ENCODE data around the gene MBD1.

Gene MBD1, protein sequence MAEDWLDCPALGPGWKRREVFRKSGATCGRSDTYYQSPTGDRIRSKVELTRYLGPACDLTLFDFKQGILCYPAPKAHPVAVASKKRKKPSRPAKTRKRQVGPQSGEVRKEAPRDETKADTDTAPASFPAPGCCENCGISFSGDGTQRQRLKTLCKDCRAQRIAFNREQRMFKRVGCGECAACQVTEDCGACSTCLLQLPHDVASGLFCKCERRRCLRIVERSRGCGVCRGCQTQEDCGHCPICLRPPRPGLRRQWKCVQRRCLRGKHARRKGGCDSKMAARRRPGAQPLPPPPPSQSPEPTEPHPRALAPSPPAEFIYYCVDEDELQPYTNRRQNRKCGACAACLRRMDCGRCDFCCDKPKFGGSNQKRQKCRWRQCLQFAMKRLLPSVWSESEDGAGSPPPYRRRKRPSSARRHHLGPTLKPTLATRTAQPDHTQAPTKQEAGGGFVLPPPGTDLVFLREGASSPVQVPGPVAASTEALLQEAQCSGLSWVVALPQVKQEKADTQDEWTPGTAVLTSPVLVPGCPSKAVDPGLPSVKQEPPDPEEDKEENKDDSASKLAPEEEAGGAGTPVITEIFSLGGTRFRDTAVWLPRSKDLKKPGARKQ

DNA sequence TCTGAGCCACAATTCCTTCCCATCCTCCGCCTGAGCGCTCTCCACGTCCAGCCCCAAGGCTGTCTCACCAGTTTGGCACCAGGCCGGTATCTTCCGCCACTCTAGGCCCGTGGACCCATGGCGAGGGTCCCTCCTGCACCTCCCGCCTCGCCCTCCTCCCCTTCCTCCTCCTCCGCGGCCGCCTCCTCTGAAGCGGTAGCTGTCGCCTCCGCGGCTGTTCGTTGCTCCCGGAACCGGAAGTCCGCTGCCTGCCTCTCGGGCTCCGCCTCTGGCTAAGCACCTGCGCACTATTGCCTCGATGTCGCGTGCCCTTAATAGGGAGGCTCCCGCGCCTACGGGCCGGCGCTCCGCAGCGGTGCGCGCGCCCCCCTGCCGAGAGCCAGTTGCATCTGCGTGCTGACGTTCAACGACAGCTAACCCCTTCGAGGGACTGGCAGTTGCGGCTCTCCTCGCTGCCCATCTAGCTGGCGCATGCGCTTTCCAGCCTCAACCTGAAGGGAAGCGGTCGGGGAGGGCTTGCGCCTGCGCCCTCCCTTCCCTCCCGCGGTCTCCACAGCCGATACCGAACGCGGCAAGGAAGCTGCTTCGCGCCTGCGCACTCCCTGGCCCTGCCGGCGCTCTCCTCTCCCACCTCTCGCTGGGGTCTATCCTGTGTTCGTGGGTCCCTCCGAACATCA is at the start of gene MBD1:
TSS of gene MBD1 (minus strand) at position 229 of the 677 bp plus-strand sequence. CDS start 1,531 bp downstream, outside the sequence.
- Histone ChIP-seq H3K27ac (ENCODE audit: low read depth, low read length) (peak within 1 kb of the TSS; percentile 81), H3K9ac (ENCODE audit: low read length) (peak within 1 kb of the TSS; percentile 99), H3K9me3 (ENCODE audit: low read length) (no peaks in the 10 kb centered on the region), H3K36me3 (ENCODE audit: insufficient read depth, low read length) (peaks cover 41% of the 10 kb centered on the region), H3K27me3 (ENCODE audit: control insufficient read depth in 1 of 2, insufficient read depth in 2 of 2, low read length in 2 of 2) (no peaks in the 10 kb centered on the region), H3K4me3 (ENCODE audit: low read depth in 1 of 2, low read length in 2 of 2) (peak within 1 kb of the TSS; percentile 86 to 99), H3K4me1 (ENCODE audit: insufficient read depth, low read length) (peaks cover 27% of the 10 kb centered on the region)

DNA sequence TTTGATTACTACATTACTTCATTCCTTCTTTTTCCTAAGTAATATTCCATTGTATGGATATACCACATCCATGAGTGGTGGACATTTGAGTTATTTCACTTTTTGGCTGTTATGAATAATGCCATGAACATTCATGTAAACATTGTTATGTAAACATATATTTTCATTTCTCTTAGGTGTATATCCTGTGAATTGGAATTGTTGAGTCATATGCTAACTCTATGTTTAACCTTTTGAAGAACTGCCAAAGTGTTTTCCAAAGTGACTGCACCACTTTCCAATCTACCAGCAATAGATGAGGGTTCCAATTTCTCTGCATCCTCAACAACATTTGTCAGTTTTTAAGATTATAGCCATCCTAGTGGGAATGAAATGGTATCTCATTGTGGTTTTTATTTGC is 48.9 kb upstream of the MBD1 start:
- no peak overlapping the region for H3K27ac ChIP-seq (ENCODE audit: low read depth, low read length)
- no peaks in the 10 kb centered on the region for H3K27me3 ChIP-seq (ENCODE audit: control insufficient read depth in 1 of 2, insufficient read depth in 2 of 2, low read length in 2 of 2)
- no peaks in the 10 kb centered on the region for H3K36me3 ChIP-seq (ENCODE audit: insufficient read depth, low read length)
- no peaks in the 10 kb centered on the region for H3K9me3 ChIP-seq (ENCODE audit: low read length)
- no peak overlapping the region for H3K4me3 ChIP-seq (ENCODE audit: low read depth in 1 of 2, low read length in 2 of 2)
- no peak overlapping the region for H3K9ac ChIP-seq (ENCODE audit: low read length)
- no peaks in the 10 kb centered on the region for H3K4me1 ChIP-seq (ENCODE audit: insufficient read depth, low read length)

DNA sequence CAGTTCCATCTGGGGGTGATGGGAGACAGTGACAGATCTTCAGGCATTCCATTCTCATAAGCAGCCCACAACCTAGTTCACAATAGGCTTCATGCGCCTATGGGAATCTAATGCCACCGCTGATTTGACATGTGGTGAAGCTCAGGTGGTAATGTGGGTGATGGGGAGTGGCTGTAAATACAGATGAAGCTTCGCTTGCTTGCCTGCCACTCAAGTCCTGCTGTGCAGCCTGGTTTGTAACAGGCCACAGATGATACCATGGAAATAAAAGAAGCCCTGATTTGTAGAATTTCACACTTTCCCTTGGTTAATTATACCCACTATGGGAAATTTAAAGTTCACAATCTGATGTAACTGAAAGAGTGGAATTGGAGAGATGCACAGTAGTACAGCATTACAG is 46.7 kb upstream of the MBD1 start:
- no peaks in the 10 kb centered on the region for H3K9me3 ChIP-seq (ENCODE audit: low read length)
- no peaks in the 10 kb centered on the region for H3K27me3 ChIP-seq (ENCODE audit: control insufficient read depth in 1 of 2, insufficient read depth in 2 of 2, low read length in 2 of 2)
- H3K9ac ChIP-seq (ENCODE audit: low read length) = no peak overlapping the region
- H3K4me1 ChIP-seq (ENCODE audit: insufficient read depth, low read length) = no peaks in the 10 kb centered on the region
- H3K27ac ChIP-seq (ENCODE audit: low read depth, low read length) = no peak overlapping the region
- H3K4me3 ChIP-seq (ENCODE audit: low read depth in 1 of 2, low read length in 2 of 2) = no peak overlapping the region
- H3K36me3 ChIP-seq (ENCODE audit: insufficient read depth, low read length) = no peaks in the 10 kb centered on the region

DNA sequence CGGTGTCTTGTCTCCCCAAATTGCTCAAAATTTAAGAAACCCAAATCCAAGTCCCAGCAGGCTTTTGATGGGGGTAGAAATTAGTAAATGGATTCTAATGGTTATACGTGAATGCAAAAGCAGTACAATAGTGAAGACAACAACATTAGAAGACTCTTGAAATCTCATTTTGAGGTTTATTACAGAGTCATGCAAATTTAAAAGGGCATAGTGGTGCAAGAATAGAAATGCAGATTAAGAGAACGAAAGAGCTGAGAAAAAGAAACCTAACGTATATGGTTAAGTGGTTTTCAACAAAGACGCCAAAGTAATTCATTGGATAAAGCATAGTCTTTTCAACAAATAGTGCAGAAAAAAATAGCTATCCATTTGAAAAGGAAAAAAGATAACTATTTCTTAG is 39.4 kb upstream of the MBD1 start:
- Histone ChIP-seq H3K27me3 (ENCODE audit: control insufficient read depth in 1 of 2, insufficient read depth in 2 of 2, low read length in 2 of 2) (peaks cover 0 to 2% of the 10 kb centered on the region in 2 donors), H3K4me3 (ENCODE audit: low read depth in 1 of 2, low read length in 2 of 2) (no peak overlapping the region), H3K9me3 (ENCODE audit: low read length) (no peaks in the 10 kb centered on the region), H3K36me3 (ENCODE audit: insufficient read depth, low read length) (no peaks in the 10 kb centered on the region), H3K27ac (ENCODE audit: low read depth, low read length) (no peak overlapping the region), H3K9ac (ENCODE audit: low read length) (no peak overlapping the region), H3K4me1 (ENCODE audit: insufficient read depth, low read length) (no peaks in the 10 kb centered on the region)

DNA sequence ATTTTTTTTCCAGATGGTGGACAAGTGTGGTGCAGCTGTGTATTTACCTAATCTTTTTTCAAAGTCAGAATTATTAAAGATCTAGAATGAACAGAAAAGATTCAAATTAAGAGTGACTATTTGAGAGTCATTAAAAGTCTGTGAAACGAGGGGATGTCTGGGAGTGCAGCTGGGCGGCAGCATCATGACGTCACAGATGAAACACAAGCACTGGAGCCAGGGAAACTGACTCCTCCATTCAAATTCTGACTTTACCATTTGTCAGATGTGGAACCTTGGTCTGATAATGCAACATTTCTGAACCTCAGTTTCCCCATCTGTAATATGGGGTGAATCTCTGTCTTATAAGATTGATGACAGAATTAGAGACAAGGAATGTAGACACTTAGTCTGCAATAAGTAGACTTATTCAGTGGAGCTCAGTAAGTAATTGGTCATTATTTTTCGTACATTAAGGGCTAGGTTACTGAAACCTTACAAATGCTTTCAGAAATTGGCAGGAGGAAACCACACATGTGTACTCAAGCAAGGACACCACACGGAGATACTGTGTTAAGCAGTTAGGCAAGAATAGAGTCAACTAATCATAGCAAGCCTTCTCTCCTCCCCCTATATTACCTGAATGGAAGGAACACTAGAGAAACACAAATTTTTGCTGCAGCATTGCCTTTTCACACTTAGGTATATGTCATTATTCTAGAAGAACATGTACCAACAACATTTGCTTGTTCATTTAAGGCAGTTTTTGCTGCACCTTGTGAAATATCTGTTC is 34.0 kb upstream of the MBD1 start:
- H3K27me3 ChIP-seq (ENCODE audit: control insufficient read depth in 1 of 2, insufficient read depth in 2 of 2, low read length in 2 of 2) = peaks cover 0 to 6% of the 10 kb centered on the region in 2 donors
- H3K36me3 ChIP-seq (ENCODE audit: insufficient read depth, low read length) = no peaks in the 10 kb centered on the region
- no peaks in the 10 kb centered on the region for H3K9me3 ChIP-seq (ENCODE audit: low read length)
- H3K9ac ChIP-seq (ENCODE audit: low read length) = no peak overlapping the region
- no peaks in the 10 kb centered on the region for H3K4me1 ChIP-seq (ENCODE audit: insufficient read depth, low read length)
- H3K4me3 ChIP-seq (ENCODE audit: low read depth in 1 of 2, low read length in 2 of 2) = no peak overlapping the region
- H3K27ac ChIP-seq (ENCODE audit: low read depth, low read length) = no peak overlapping the region

DNA sequence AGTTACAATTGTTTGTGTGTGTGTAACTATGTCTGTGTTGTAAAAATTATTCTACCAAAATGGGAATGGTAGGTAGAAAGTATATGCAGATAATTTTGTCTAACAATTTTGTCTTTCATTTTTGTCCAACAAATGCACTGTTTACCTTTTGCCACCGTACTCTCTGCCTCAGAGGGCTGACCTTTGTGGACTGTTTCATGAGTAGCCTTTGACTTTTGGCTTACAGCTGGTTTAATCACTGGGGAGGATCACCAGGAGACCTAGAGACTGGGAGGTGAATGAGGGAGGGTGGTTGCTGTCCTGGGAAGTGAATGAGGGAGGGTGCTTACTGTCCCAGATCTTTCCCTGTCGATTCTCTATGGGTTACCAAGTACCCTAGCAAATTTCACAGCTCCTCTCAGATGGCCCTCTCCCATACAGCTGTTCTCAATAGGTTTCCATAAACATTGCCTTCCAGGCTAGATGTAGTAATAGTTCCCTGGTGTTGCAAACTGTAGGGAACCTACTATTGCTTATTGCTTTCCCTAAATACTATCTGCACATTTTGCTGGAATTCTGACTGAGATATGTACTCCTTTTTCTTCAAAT is 32.6 kb upstream of the MBD1 start:
- Histone ChIP-seq H3K4me3 (ENCODE audit: low read depth in 1 of 2, low read length in 2 of 2) (no peak overlapping the region), H3K27ac (ENCODE audit: low read depth, low read length) (no peak overlapping the region), H3K36me3 (ENCODE audit: insufficient read depth, low read length) (no peaks in the 10 kb centered on the region), H3K4me1 (ENCODE audit: insufficient read depth, low read length) (no peaks in the 10 kb centered on the region), H3K9me3 (ENCODE audit: low read length) (no peaks in the 10 kb centered on the region), H3K27me3 (ENCODE audit: control insufficient read depth in 1 of 2, insufficient read depth in 2 of 2, low read length in 2 of 2) (peaks cover 0 to 6% of the 10 kb centered on the region in 2 donors), H3K9ac (ENCODE audit: low read length) (no peak overlapping the region)

DNA sequence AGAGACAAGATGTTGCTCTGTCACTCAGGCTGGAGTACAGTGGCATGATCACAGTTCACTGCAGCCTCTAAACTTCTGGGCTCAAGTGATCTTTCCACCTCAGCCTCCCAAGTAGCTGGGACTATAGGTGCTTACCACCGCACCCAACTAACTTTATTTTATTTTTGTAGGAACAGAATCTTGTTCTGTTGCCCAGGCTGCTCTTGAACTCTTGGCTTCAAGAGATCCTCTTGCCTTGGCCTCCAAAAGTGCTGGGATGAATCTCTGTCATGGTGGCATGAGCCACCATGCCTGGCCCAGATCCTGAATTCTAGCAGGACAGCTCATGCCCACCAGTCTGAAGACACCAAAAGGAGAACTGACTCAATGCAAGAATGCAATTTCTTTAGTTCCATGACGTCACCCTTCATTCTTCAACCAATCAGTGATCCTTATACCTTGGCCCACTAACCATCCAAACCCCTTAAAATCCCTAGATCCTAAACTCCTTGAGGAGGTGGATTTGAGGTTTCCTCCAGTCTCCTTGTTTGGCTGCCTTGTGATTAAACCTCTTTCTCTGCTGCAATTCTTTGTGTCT is 31.8 kb upstream of the MBD1 start:
- peaks cover 0 to 6% of the 10 kb centered on the region in 2 donors for H3K27me3 ChIP-seq (ENCODE audit: control insufficient read depth in 1 of 2, insufficient read depth in 2 of 2, low read length in 2 of 2)
- no peak overlapping the region for H3K27ac ChIP-seq (ENCODE audit: low read depth, low read length)
- no peaks in the 10 kb centered on the region for H3K4me1 ChIP-seq (ENCODE audit: insufficient read depth, low read length)
- H3K9me3 ChIP-seq (ENCODE audit: low read length) = no peaks in the 10 kb centered on the region
- no peak overlapping the region for H3K9ac ChIP-seq (ENCODE audit: low read length)
- H3K4me3 ChIP-seq (ENCODE audit: low read depth in 1 of 2, low read length in 2 of 2) = no peak overlapping the region
- no peaks in the 10 kb centered on the region for H3K36me3 ChIP-seq (ENCODE audit: insufficient read depth, low read length)

DNA sequence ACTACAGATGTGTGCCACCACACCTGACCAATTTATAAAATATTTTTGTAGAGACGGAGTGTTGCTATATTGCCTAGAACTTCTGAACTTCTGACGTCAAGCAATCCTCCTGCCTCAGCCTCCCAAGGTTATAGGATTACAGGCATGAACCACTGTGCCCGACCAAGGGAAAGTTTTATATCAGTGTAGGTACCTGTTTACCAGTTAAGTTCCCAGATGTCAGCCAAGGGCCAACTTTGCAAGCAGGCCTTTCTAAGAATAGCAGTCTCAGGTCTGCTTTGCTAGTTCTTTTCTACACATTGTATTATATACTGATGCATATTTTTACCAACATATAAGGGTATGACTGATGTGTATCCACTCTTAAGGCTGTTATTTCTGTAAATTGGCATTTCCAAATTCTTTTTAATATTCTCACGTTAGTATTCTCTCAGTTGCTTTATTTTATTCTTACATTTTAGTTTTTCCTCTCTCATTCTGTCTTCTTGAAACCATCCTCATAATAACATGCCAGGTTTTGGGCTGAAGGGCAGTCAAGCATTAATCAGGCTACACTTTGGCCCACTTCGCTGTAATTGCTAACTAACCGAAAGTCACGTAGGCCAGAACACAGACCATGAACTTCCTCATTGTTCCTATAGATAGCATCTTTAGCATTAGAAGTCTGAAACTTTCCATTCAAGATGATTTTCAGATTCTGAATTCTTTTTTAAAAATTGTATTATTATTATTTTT is 31.1 kb upstream of the MBD1 start:
- Histone ChIP-seq H3K9me3 (ENCODE audit: low read length) (no peaks in the 10 kb centered on the region), H3K27ac (ENCODE audit: low read depth, low read length) (no peak overlapping the region), H3K27me3 (ENCODE audit: control insufficient read depth in 1 of 2, insufficient read depth in 2 of 2, low read length in 2 of 2) (peaks cover 0 to 6% of the 10 kb centered on the region in 2 donors), H3K9ac (ENCODE audit: low read length) (no peak overlapping the region), H3K36me3 (ENCODE audit: insufficient read depth, low read length) (no peaks in the 10 kb centered on the region), H3K4me3 (ENCODE audit: low read depth in 1 of 2, low read length in 2 of 2) (no peak overlapping the region), H3K4me1 (ENCODE audit: insufficient read depth, low read length) (no peaks in the 10 kb centered on the region)

DNA sequence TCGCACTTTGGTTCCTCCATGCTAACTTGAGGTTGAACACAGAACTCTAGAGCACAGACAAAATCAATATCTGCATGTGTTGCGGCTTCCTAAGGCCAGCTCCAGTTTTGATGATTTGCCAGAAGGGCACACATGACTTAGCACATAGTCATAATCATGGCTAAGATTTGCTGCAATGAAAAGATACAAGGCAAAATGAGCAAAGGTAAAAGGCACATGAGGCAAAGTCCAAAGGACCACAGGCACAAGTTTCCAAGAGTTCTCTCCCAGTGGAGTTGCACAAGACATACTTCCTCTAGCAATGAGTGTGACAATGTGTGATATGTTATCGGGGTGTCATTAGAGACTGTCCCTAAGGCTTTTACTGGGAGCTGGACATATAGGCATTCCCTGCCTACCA is 30.3 kb upstream of the MBD1 start:
- H3K27ac ChIP-seq (ENCODE audit: low read depth, low read length) = no peak overlapping the region
- peaks cover 6% of the 10 kb centered on the region for H3K4me1 ChIP-seq (ENCODE audit: insufficient read depth, low read length)
- H3K27me3 ChIP-seq (ENCODE audit: control insufficient read depth in 1 of 2, insufficient read depth in 2 of 2, low read length in 2 of 2) = peaks cover 0 to 6% of the 10 kb centered on the region in 2 donors
- H3K9me3 ChIP-seq (ENCODE audit: low read length) = no peaks in the 10 kb centered on the region
- H3K36me3 ChIP-seq (ENCODE audit: insufficient read depth, low read length) = no peaks in the 10 kb centered on the region
- no peak overlapping the region for H3K9ac ChIP-seq (ENCODE audit: low read length)
- no peak overlapping the region for H3K4me3 ChIP-seq (ENCODE audit: low read depth in 1 of 2, low read length in 2 of 2)

DNA sequence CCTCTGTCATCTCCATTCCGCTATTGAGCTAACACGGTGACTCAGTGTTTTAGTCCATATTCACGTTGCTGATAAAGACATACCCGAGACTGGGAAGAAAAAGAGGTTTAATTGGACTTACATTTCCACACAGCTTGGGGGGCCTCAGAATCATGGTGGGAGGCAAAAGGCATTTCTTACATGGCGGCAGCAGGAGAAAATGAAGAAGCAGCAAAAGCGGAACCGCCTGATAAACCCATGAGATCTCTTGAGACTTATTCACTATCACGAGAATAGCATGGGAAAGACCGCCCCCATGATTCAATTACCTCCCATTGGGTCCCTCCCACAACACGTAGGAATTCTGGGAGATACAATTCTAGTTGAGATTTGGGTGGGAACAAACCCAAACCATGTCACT is 28.8 kb upstream of the MBD1 start:
- no peaks in the 10 kb centered on the region for H3K36me3 ChIP-seq (ENCODE audit: insufficient read depth, low read length)
- no peak overlapping the region for H3K4me3 ChIP-seq (ENCODE audit: low read depth in 1 of 2, low read length in 2 of 2)
- H3K27ac ChIP-seq (ENCODE audit: low read depth, low read length) = no peak overlapping the region
- no peaks in the 10 kb centered on the region for H3K9me3 ChIP-seq (ENCODE audit: low read length)
- H3K4me1 ChIP-seq (ENCODE audit: insufficient read depth, low read length) = peaks cover 6% of the 10 kb centered on the region
- no peaks in the 10 kb centered on the region for H3K27me3 ChIP-seq (ENCODE audit: control insufficient read depth in 1 of 2, insufficient read depth in 2 of 2, low read length in 2 of 2)
- no peak overlapping the region for H3K9ac ChIP-seq (ENCODE audit: low read length)

All from muscle layer of colon (tissue), 2 donors.